ENCODE measurements around the gene DIP2C.
"Not testable (repeated sequence)": the region's sequence is repeated elsewhere in the genome, so short reads cannot be mapped to it uniquely, and the experiment has no call there.

DIP2C gene

GRCh38 chr10:640673-641045 lies 48.8 kb downstream of the DIP2C start:
- DNase-seq (ENCODE audit: low spot score) = no peak

GRCh38 chr10:639751-640672 lies 49.5 kb downstream of the DIP2C start:
- no peak for DNase-seq (ENCODE audit: low spot score)

GRCh38 chr10:639001-639750 lies 50.3 kb downstream of the DIP2C start:
- no peak for DNase-seq (ENCODE audit: low spot score)

GRCh38 chr10:637771-638195 lies 51.7 kb downstream of the DIP2C start:
- no peak for DNase-seq (ENCODE audit: low spot score)

GRCh38 chr10:637221-637620 lies 52.2 kb downstream of the DIP2C start:
- DNase-seq (ENCODE audit: low spot score) = no peak

GRCh38 chr10:636769-637168 lies 52.7 kb downstream of the DIP2C start:
- no peak for DNase-seq (ENCODE audit: low spot score)

- DNase-seq (ENCODE audit: low spot score) = no peak
Measured at GRCh38 chr10:636016-636730, 53.3 kb downstream of the DIP2C start.

GRCh38 chr10:635088-635861 lies 54.2 kb downstream of the DIP2C start:
- DNase-seq (ENCODE audit: low spot score) = no peak

- no peak for DNase-seq (ENCODE audit: low spot score)
Measured at GRCh38 chr10:634256-634655, 55.2 kb downstream of the DIP2C start.

- DNase-seq (ENCODE audit: low spot score) = no peak
Measured at GRCh38 chr10:633279-634245, 55.9 kb downstream of the DIP2C start.

GRCh38 chr10:632807-633177 lies 56.7 kb downstream of the DIP2C start:
- not testable (repeated sequence) for DNase-seq (ENCODE audit: low spot score)

GRCh38 chr10:632155-632806 lies 57.2 kb downstream of the DIP2C start:
- not testable (repeated sequence) for DNase-seq (ENCODE audit: low spot score)

- no peak for DNase-seq (ENCODE audit: low spot score)
Measured at GRCh38 chr10:631266-631665, 58.2 kb downstream of the DIP2C start.

- DNase-seq (ENCODE audit: low spot score) = no peak
Measured at GRCh38 chr10:630581-631073, 58.8 kb downstream of the DIP2C start.

GRCh38 chr10:629186-629998 lies 60.1 kb downstream of the DIP2C start:
- no peak for DNase-seq (ENCODE audit: low spot score)

GRCh38 chr10:628386-629045 lies 61.0 kb downstream of the DIP2C start:
- DNase-seq (ENCODE audit: low spot score) = no peak

- DNase-seq (ENCODE audit: low spot score) = no peak
Measured at GRCh38 chr10:627032-627992, 62.2 kb downstream of the DIP2C start.
